ENCODE measurements around the gene KCNMA1.
A peak's percentile ranks its signal among the peaks of the same experiment; 100 is the strongest.

Gene KCNMA1

GRCh38 chr10:76997631-76998030 is 640.0 kb downstream of the KCNMA1 start:
- Mint-ChIP-seq H3K27me3 (ENCODE audit: low read depth) (peaks cover 2% of the 10 kb centered on the region), H3K27ac (no peak overlapping the region), H3K4me1 (ENCODE audit: low read depth) (no peaks in the 10 kb centered on the region), H3K36me3 (ENCODE audit: low read depth) (no peaks in the 10 kb centered on the region), H3K4me3 (no peak overlapping the region), H3K9me3 (no peaks in the 10 kb centered on the region)
- no peak for DNase-seq (ENCODE audit: low spot score)

GRCh38 chr10:76995023-76995422 is 642.6 kb downstream of the KCNMA1 start:
- Mint-ChIP-seq H3K4me3 (no peak overlapping the region), H3K27me3 (ENCODE audit: low read depth) (peaks cover 4% of the 10 kb centered on the region), H3K4me1 (ENCODE audit: low read depth) (no peaks in the 10 kb centered on the region), H3K9me3 (no peaks in the 10 kb centered on the region), H3K27ac (no peak overlapping the region), H3K36me3 (ENCODE audit: low read depth) (no peaks in the 10 kb centered on the region)
- DNase-seq (ENCODE audit: low spot score) = no peak

GRCh38 chr10:76993213-76993612 is 644.4 kb downstream of the KCNMA1 start:
- H3K27ac Mint-ChIP-seq = no peak overlapping the region
- no peaks in the 10 kb centered on the region for H3K9me3 Mint-ChIP-seq
- H3K4me1 Mint-ChIP-seq (ENCODE audit: low read depth) = no peaks in the 10 kb centered on the region
- peaks cover 4% of the 10 kb centered on the region for H3K27me3 Mint-ChIP-seq (ENCODE audit: low read depth)
- DNase-seq (ENCODE audit: low spot score) = no peak
- H3K4me3 Mint-ChIP-seq = no peak overlapping the region
- no peaks in the 10 kb centered on the region for H3K36me3 Mint-ChIP-seq (ENCODE audit: low read depth)

GRCh38 chr10:76992467-76992866 is 645.1 kb downstream of the KCNMA1 start:
- peaks cover 2% of the 10 kb centered on the region for H3K27me3 Mint-ChIP-seq (ENCODE audit: low read depth)
- no peak overlapping the region for H3K4me3 Mint-ChIP-seq
- H3K9me3 Mint-ChIP-seq = no peaks in the 10 kb centered on the region
- H3K36me3 Mint-ChIP-seq (ENCODE audit: low read depth) = no peaks in the 10 kb centered on the region
- H3K27ac Mint-ChIP-seq = no peak overlapping the region
- H3K4me1 Mint-ChIP-seq (ENCODE audit: low read depth) = no peaks in the 10 kb centered on the region
- DNase-seq (ENCODE audit: low spot score) = no peak

- Mint-ChIP-seq H3K4me1 (ENCODE audit: low read depth) (no peaks in the 10 kb centered on the region), H3K36me3 (ENCODE audit: low read depth) (no peaks in the 10 kb centered on the region), H3K27me3 (ENCODE audit: low read depth) (peaks cover 7% of the 10 kb centered on the region), H3K9me3 (no peaks in the 10 kb centered on the region), H3K4me3 (no peak overlapping the region), H3K27ac (no peak overlapping the region)
- no peak for DNase-seq (ENCODE audit: low spot score)
These were observed 646.0 kb downstream of the KCNMA1 start for GRCh38 chr10:76991621-76992020.

- DNase-seq (ENCODE audit: low spot score) = no peak
- Mint-ChIP-seq H3K4me3 (no peak overlapping the region), H3K27ac (no peak overlapping the region), H3K9me3 (no peaks in the 10 kb centered on the region), H3K27me3 (ENCODE audit: low read depth) (peaks cover 9% of the 10 kb centered on the region), H3K36me3 (ENCODE audit: low read depth) (no peaks in the 10 kb centered on the region), H3K4me1 (ENCODE audit: low read depth) (no peaks in the 10 kb centered on the region)
These were observed 647.0 kb downstream of the KCNMA1 start for GRCh38 chr10:76990561-76990960.

- H3K27me3 Mint-ChIP-seq (ENCODE audit: low read depth) = peaks cover 7% of the 10 kb centered on the region
- H3K9me3 Mint-ChIP-seq = no peaks in the 10 kb centered on the region
- peak; percentile 21 for DNase-seq (ENCODE audit: low spot score)
- H3K4me3 Mint-ChIP-seq = no peak overlapping the region
- no peaks in the 10 kb centered on the region for H3K4me1 Mint-ChIP-seq (ENCODE audit: low read depth)
- no peak overlapping the region for H3K27ac Mint-ChIP-seq
- H3K36me3 Mint-ChIP-seq (ENCODE audit: low read depth) = no peaks in the 10 kb centered on the region
These were observed 652.8 kb downstream of the KCNMA1 start for GRCh38 chr10:76984559-76985443.

- H3K4me1 Mint-ChIP-seq (ENCODE audit: low read depth) = no peaks in the 10 kb centered on the region
- no peaks in the 10 kb centered on the region for H3K36me3 Mint-ChIP-seq (ENCODE audit: low read depth)
- no peaks in the 10 kb centered on the region for H3K9me3 Mint-ChIP-seq
- DNase-seq (ENCODE audit: low spot score) = no peak
- H3K27me3 Mint-ChIP-seq (ENCODE audit: low read depth) = peaks cover 7% of the 10 kb centered on the region
- no peak overlapping the region for H3K27ac Mint-ChIP-seq
- H3K4me3 Mint-ChIP-seq = no peak overlapping the region
These were observed 654.0 kb downstream of the KCNMA1 start for GRCh38 chr10:76983624-76984023.

GRCh38 chr10:76982671-76983070 is 654.9 kb downstream of the KCNMA1 start:
- H3K9me3 Mint-ChIP-seq = no peaks in the 10 kb centered on the region
- H3K27ac Mint-ChIP-seq = no peak overlapping the region
- no peak for DNase-seq (ENCODE audit: low spot score)
- no peak overlapping the region for H3K4me3 Mint-ChIP-seq
- no peaks in the 10 kb centered on the region for H3K36me3 Mint-ChIP-seq (ENCODE audit: low read depth)
- H3K4me1 Mint-ChIP-seq (ENCODE audit: low read depth) = no peaks in the 10 kb centered on the region
- peaks cover 7% of the 10 kb centered on the region for H3K27me3 Mint-ChIP-seq (ENCODE audit: low read depth)

- Mint-ChIP-seq H3K36me3 (ENCODE audit: low read depth) (no peaks in the 10 kb centered on the region), H3K4me3 (no peak overlapping the region), H3K27ac (no peak overlapping the region), H3K9me3 (no peaks in the 10 kb centered on the region), H3K4me1 (ENCODE audit: low read depth) (no peaks in the 10 kb centered on the region), H3K27me3 (ENCODE audit: low read depth) (no peaks in the 10 kb centered on the region)
- no peak for DNase-seq (ENCODE audit: low spot score)
These were observed 656.4 kb downstream of the KCNMA1 start for GRCh38 chr10:76981251-76981650.

- Mint-ChIP-seq H3K27ac (no peak overlapping the region), H3K9me3 (no peaks in the 10 kb centered on the region), H3K4me1 (ENCODE audit: low read depth) (no peaks in the 10 kb centered on the region), H3K27me3 (ENCODE audit: low read depth) (no peaks in the 10 kb centered on the region), H3K4me3 (no peak overlapping the region), H3K36me3 (ENCODE audit: low read depth) (no peaks in the 10 kb centered on the region)
- no peak for DNase-seq (ENCODE audit: low spot score)
These were observed 659.7 kb downstream of the KCNMA1 start for GRCh38 chr10:76977901-76978300.

- H3K36me3 Mint-ChIP-seq (ENCODE audit: low read depth) = no peaks in the 10 kb centered on the region
- no peak overlapping the region for H3K27ac Mint-ChIP-seq
- H3K27me3 Mint-ChIP-seq (ENCODE audit: low read depth) = no peaks in the 10 kb centered on the region
- no peak for DNase-seq (ENCODE audit: low spot score)
- no peaks in the 10 kb centered on the region for H3K4me1 Mint-ChIP-seq (ENCODE audit: low read depth)
- no peaks in the 10 kb centered on the region for H3K9me3 Mint-ChIP-seq
- no peak overlapping the region for H3K4me3 Mint-ChIP-seq
These were observed 660.6 kb downstream of the KCNMA1 start for GRCh38 chr10:76977046-76977445.

GRCh38 chr10:76976142-76976541 is 661.5 kb downstream of the KCNMA1 start:
- H3K27me3 Mint-ChIP-seq (ENCODE audit: low read depth) = no peaks in the 10 kb centered on the region
- DNase-seq (ENCODE audit: low spot score) = no peak
- H3K9me3 Mint-ChIP-seq = no peaks in the 10 kb centered on the region
- H3K4me3 Mint-ChIP-seq = no peak overlapping the region
- H3K36me3 Mint-ChIP-seq (ENCODE audit: low read depth) = no peaks in the 10 kb centered on the region
- H3K27ac Mint-ChIP-seq = no peak overlapping the region
- H3K4me1 Mint-ChIP-seq (ENCODE audit: low read depth) = no peaks in the 10 kb centered on the region

GRCh38 chr10:76975126-76975525 is 662.5 kb downstream of the KCNMA1 start:
- DNase-seq (ENCODE audit: low spot score) = no peak
- Mint-ChIP-seq H3K27me3 (ENCODE audit: low read depth) (no peaks in the 10 kb centered on the region), H3K9me3 (no peaks in the 10 kb centered on the region), H3K27ac (no peak overlapping the region), H3K4me1 (ENCODE audit: low read depth) (no peaks in the 10 kb centered on the region), H3K36me3 (ENCODE audit: low read depth) (no peaks in the 10 kb centered on the region), H3K4me3 (no peak overlapping the region)

Measured in T-helper 2 cell treated with Interferon-gamma antibody and Interleukin-4, amounts not matched to agents 5 μg/mL and 100 μg/mL, for 36 hours (primary cell).